K562 (cell line): ENCODE results near the gene LY6G6F. TPM values are rescaled to one million over a fixed set of nuclear protein-coding genes. Genes with fewer than 3 reads are reported as not detected.

Experiments
- ATAC-seq: fragments of 200-7000 bp; cut with Tn5 transposase; 3 replicates; pipeline ENCODE4 v1.9.1; 2020; ENCODE audit warnings: moderate library complexity
- BruUV-seq: library from RNA; stranded (reverse); fragments of 400-500 nt; replicated peaks from 2 replicates; lab custom pipeline; 2021; lab: Mats Ljungman, UMichigan
- CTCF ChIA-PET: fragments of 300-600 bp; formaldehyde crosslinking; extraction: SDS; loops from one replicate; lab custom pipeline; 2021; ENCODE audit warnings: low intra/inter-chr PET ratio; lab: Yijun Ruan, JAX
- POLR2A ChIA-PET: fragments of 300-600, 350-650 bp; sonication (Branson Sonifier 250); formaldehyde crosslinking; extraction: SDS; loops from one replicate; lab custom pipeline; 2021; ENCODE audit warnings: antibody characterized with exemption, inconsistent platforms; lab: Yijun Ruan, JAX
- DNase-seq, 4 experiments: peaks; one replicate each; pipeline versions ENCODE4 v3.0.0 to v3.0.0-alpha.2; 2011 to 2018; ENCODE audit warnings: low spot score in 3 of 4, mixed read lengths in 3 of 4; ENCODE audit errors: extremely low read depth in 1 of 4
- FAIRE-seq: peaks from 2 replicates; lab custom pipeline; 2011; peaks lifted over from hg19 to GRCh38; lab: Jason Lieb, UNC
- H2AFZ ChIP-seq: 2 replicates; pipeline ENCODE4 v1.6.0; 2011; ENCODE audit warnings: low read depth, low read length, control low read depth, inconsistent platforms
- H3K27ac ChIP-seq: fragments of 200-600 bp; 3 replicates; pipeline ENCODE4 v1.8.0; 2011; ENCODE audit warnings: low read depth, mild to moderate bottlenecking, control low read depth, inconsistent platforms, low read length, moderate library complexity, mixed read lengths; ENCODE audit errors: extremely low read depth
- H3K27me3 ChIP-seq, 2 experiments: fragments of 300-600 bp in 1 of 2; 2 replicates in 1 of 2; 3 replicates in 1 of 2; pipeline versions ENCODE4 v1.6.0 to v1.8.0; 2011; ENCODE audit warnings: inconsistent platforms in 2 of 2, low read length in 2 of 2, mild to moderate bottlenecking in 1 of 2, mixed read lengths in 1 of 2, moderate library complexity in 1 of 2; ENCODE audit not compliant: control insufficient read depth in 2 of 2, insufficient read depth in 2 of 2
- H3K36me3 ChIP-seq: fragments of 300-600 bp; 3 replicates; pipeline ENCODE4 v1.8.0; 2011; ENCODE audit warnings: mild to moderate bottlenecking, low read length, inconsistent platforms; ENCODE audit not compliant: control insufficient read depth, insufficient read depth
- H3K4me1 ChIP-seq, 2 experiments: fragments of 200-600 bp in 1 of 2; replicated peaks in 1 of 2; 2 replicates in 1 of 2; 3 replicates in 1 of 2; pipeline versions ENCODE4 v1.5.1 to v1.8.0; 2011; ENCODE audit warnings: inconsistent platforms in 2 of 2, low read length in 2 of 2, mild to moderate bottlenecking in 1 of 2, mixed read lengths in 1 of 2, moderate library complexity in 1 of 2; ENCODE audit not compliant: control insufficient read depth in 2 of 2, insufficient read depth in 2 of 2
- H3K4me2 ChIP-seq: 2 replicates; pipeline ENCODE4 v1.6.1; 2011; ENCODE audit warnings: low read length, control low read depth, inconsistent platforms, mixed read lengths; ENCODE audit not compliant: insufficient read depth
- H3K4me3 ChIP-seq: fragments of 200-600 bp; sonication (generic), shearing (Covaris generic); 2 replicates; pipeline ENCODE4 v1.5.1; 2016; ENCODE audit warnings: control low read depth, inconsistent platforms
- H3K79me2 ChIP-seq: fragments of 200-600 bp; 3 replicates; pipeline ENCODE4 v1.8.0; 2011; ENCODE audit warnings: low read length, inconsistent platforms; ENCODE audit not compliant: control insufficient read depth, insufficient read depth
- H3K9ac ChIP-seq, 2 experiments: 2 replicates each; pipeline versions ENCODE4 v1.6.0 to v1.6.1; 2011; ENCODE audit warnings: low read depth in 2 of 2, low read length in 2 of 2, control low read depth in 1 of 2, inconsistent platforms in 1 of 2, mild to moderate bottlenecking in 1 of 2, mixed read lengths in 1 of 2; ENCODE audit not compliant: insufficient read depth in 1 of 2
- H3K9me1 ChIP-seq: one replicate; pipeline ENCODE4 v1.6.0; 2011; ENCODE audit warnings: inconsistent platforms, mild to moderate bottlenecking, low read length, moderate library complexity; ENCODE audit not compliant: control insufficient read depth, insufficient read depth
- H3K9me3 ChIP-seq: replicated peaks from 2 replicates; pipeline ENCODE4 v1.5.1; 2011; ENCODE audit warnings: low read depth, low read length, inconsistent platforms; ENCODE audit not compliant: control insufficient read depth, insufficient read depth
- H4K20me1 ChIP-seq: replicated peaks from 2 replicates; pipeline ENCODE4 v1.6.1; 2011; ENCODE audit warnings: low read length, inconsistent platforms, mixed read lengths; ENCODE audit not compliant: control insufficient read depth, insufficient read depth
- ARID1B ChIP-seq: fragments of 450-650 bp; IDR thresholded peaks from 2 replicates; pipeline ENCODE4 v1.6.1; 2016; ENCODE audit warnings: antibody characterized with exemption, mild to moderate bottlenecking, inconsistent platforms
- BCOR ChIP-seq: fragments of 450-650 bp; IDR thresholded peaks from 2 replicates; pipeline ENCODE4 v1.6.1; 2016
- BHLHE40 ChIP-seq: IDR thresholded peaks from 2 replicates; pipeline ENCODE4 v1.6.1; 2011; ENCODE audit warnings: low read length, improper control_type of control experiment
- ETV5 ChIP-seq: sonication (generic); formaldehyde crosslinking; IDR thresholded peaks from 2 replicates; pipeline ENCODE4 v1.4.0; 2020; ENCODE audit warnings: low read depth, mild to moderate bottlenecking, missing genetic modification reagents
- FOXK1 ChIP-seq: sonication (generic); formaldehyde crosslinking; IDR thresholded peaks from 2 replicates; pipeline ENCODE4 v1.8.0; 2022; ENCODE audit warnings: missing genetic modification reagents, mild to moderate bottlenecking, borderline replicate concordance
- HMGN3 ChIP-seq: IDR thresholded peaks from 2 replicates; pipeline ENCODE4 v1.6.1; 2011; ENCODE audit warnings: borderline replicate concordance, low read depth, mild to moderate bottlenecking, mixed read lengths, low read length; ENCODE audit not compliant: insufficient read length; ENCODE audit errors: extremely low read depth
- HSF4 ChIP-seq: fragments of 250-450 bp; sonication (Bioruptor Pico); IDR thresholded peaks from 2 replicates; pipeline ENCODE4 v2.1.2; 2022; ENCODE audit warnings: mild to moderate bottlenecking, moderate library complexity, borderline replicate concordance
- KDM1A ChIP-seq, 2 experiments: fragments of 450-650 bp; IDR thresholded peaks; 2 replicates each; pipeline ENCODE4 v1.6.1; 2016; ENCODE audit warnings: mild to moderate bottlenecking in 2 of 2
- MYBL2 ChIP-seq, 2 experiments: fragments of 450-650 bp in 1 of 2; sonication (generic) in 1 of 2; formaldehyde crosslinking in 1 of 2; IDR thresholded peaks; 2 replicates each; pipeline versions ENCODE4 v1.6.1 to v1.8.1; 2017 to 2022; ENCODE audit warnings: borderline replicate concordance in 1 of 2, inconsistent platforms in 1 of 2, low read depth in 1 of 2, mild to moderate bottlenecking in 1 of 2, missing genetic modification reagents in 1 of 2, moderate library complexity in 1 of 2
- NFRKB ChIP-seq: fragments of 450-650 bp; IDR thresholded peaks from 2 replicates; pipeline ENCODE4 v1.6.1; 2016; ENCODE audit warnings: low read depth
- RBM25 ChIP-seq: fragments of 200-400 bp; formaldehyde crosslinking; IDR thresholded peaks from 2 replicates; pipeline ENCODE4 v1.6.1; 2018; ENCODE audit warnings: low read length, low read depth, moderate library complexity; ENCODE audit not compliant: severe bottlenecking
- SETDB1 ChIP-seq: IDR thresholded peaks from one replicate; pipeline ENCODE4 v1.6.1; 2012; ENCODE audit warnings: low read length, control low read depth, inconsistent platforms
- TEAD4 ChIP-seq, 2 experiments: sonication (generic) in 1 of 2; formaldehyde crosslinking in 1 of 2; IDR thresholded peaks; 2 replicates each; pipeline versions ENCODE4 v1.6.1 to v1.8.0; 2012 to 2022; ENCODE audit warnings: borderline replicate concordance in 1 of 2, inconsistent platforms in 1 of 2, low read length in 1 of 2, mild to moderate bottlenecking in 1 of 2, missing genetic modification reagents in 1 of 2
- ZFP30 ChIP-seq: fragments of 250-450 bp; sonication (Bioruptor Pico); IDR thresholded peaks from 2 replicates; pipeline ENCODE4 v1.8.0; 2022; ENCODE audit warnings: moderate library complexity, mild to moderate bottlenecking, inconsistent platforms, borderline replicate concordance
- WGBS: fragments of 100-300 bp; shearing (Covaris generic); methylation state at CpG from one replicate; pipeline ENCODE4 v1.1.6; 2016; ENCODE audit warnings: low coverage, mixed read lengths; ENCODE audit not compliant: insufficient coverage; ENCODE audit errors: missing lambda C conversion rate; 5-methylcytosine and 5-hydroxymethylcytosine counted together
- in situ Hi-C: fragments of 300-500 bp; cut with MboI; formaldehyde crosslinking; loops from 4 replicates; pipeline ENCODE4 v1.15.0; 2018; ENCODE audit warnings: inconsistent platforms, mixed read lengths
- intact Hi-C: fragments of 100-400 bp; cut with micrococcal nuclease; formaldehyde crosslinking; loops from 2 replicates; pipeline ENCODE4 v1.14.2; 2022
- polyA plus RNA-seq, 8 experiments: library from polyadenylated mRNA; depleted of rRNA in 4 of 8; stranded (reverse) in 5 of 8; unstranded in 3 of 8; fragments of >200 nt; fragmentation: Nextera tagmentation in 2 of 8; fragmentation: Illumina TruSeq in 1 of 8; extraction: Ambion mirVana in 2 of 8; extraction: Trizol in 1 of 8; gene quantifications; 2 replicates each; pipeline versions ENCODE4 v1.2.1 to v1.2.3, GENCODE V29; 2011 to 2014; ENCODE audit warnings: inconsistent platforms in 1 of 8, missing spikeins in 1 of 8
- total RNA-seq, 7 experiments: library from RNA; depleted of rRNA in 6 of 7; stranded (reverse); fragments of >200 nt in 6 of 7; fragmentation: Illumina TruSeq in 2 of 7; extraction: Trizol in 2 of 7; gene quantifications; 2 replicates each; pipeline versions ENCODE4 v1.2.1 to v1.2.3, GENCODE V29; 2011 to 2021; ENCODE audit warnings: low replicate concordance in 1 of 7
- TF ChIP-seq, protein P1 (sequence below): fragments of 250-450 bp; sonication (Bioruptor Pico); IDR thresholded peaks from 2 replicates; pipeline ENCODE4 v1.5.1; 2021; ENCODE audit warnings: mild to moderate bottlenecking
- TF ChIP-seq, protein P2 (sequence below), 3 experiments: IDR thresholded peaks in 2 of 3; conservative IDR thresholded peaks in 1 of 3; 2 replicates each; pipeline ENCODE4 v1.5.1; 2011 to 2012; ENCODE audit warnings: low read length in 3 of 3, mild to moderate bottlenecking in 3 of 3, control low read depth in 2 of 3, improper control_type of control experiment in 1 of 3, inconsistent platforms in 1 of 3, low read depth in 1 of 3, mixed read lengths in 1 of 3, moderate library complexity in 1 of 3; ENCODE audit not compliant: insufficient read depth in 2 of 3

The LY6G6F gene
- total and polyA plus RNA-seq, 9 of the 15 experiments (the other 6 are each of a cell fraction or from before 2014, with no cell fraction given): 0.14 to 0.50 (median 0.28) TPM; not detected in 2

DNA sequence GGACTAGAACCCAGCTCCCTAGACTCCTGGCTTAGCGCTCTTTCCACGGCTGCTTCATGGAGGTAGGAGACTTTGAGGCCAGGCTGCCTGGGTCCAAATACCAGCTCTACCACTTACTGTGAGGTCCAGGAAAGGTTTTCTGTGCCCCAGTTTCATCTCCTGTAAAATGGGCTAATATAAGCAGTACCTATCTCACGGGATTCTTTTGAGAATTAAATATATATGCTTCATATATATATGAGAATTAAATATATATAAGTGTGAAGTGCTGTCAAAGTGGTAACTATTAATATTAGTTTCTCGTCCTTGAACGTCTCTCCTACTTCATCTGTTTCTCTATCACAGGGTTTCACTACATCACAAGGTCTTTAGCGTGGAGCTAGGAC, 15.6 kb upstream of the LY6G6F start:
- Histone ChIP-seq H3K9ac (peak overlapping the region; percentile 68 to 86; a peak in 3 of 4 replicates), H3K4me1 (peaks cover 63 to 65% of the 10 kb centered on the region in 2 experiments), H3K9me1 (no peaks in the 10 kb centered on the region), H3K36me3 (peaks cover 91% of the 10 kb centered on the region), H3K9me3 (no peaks in the 10 kb centered on the region), H3K4me3 (peak overlapping the region; percentile 13; the same call in 1 of the 2 replicates), H3K4me2 (peak overlapping the region; percentile 82), H3K79me2 (no peaks in the 10 kb centered on the region; the same call in 2 of the 3 replicates), H3K27ac (peak overlapping the region; percentile 88), H2AFZ (0 out of 2 replicates have a peak overlapping the region, but pooled peaks have one; percentile 14), H3K27me3 (no peaks in the 10 kb centered on the region), H4K20me1 (no peaks in the 10 kb centered on the region)
- ATAC-seq: no peak
- no peak for DNase-seq
- WGBS: 31% methylated on average over 6 of the region's 6 CpGs
- ChIA-PET CTCF (no interaction called here), POLR2A (interaction anchor here (0.6 to 7.1 kb wide), 44 partner anchors 12 to 498 kb away, joined by 3 to 158 read pairs (median 6); partner anchors contain the start of genes ABHD16A, APOM, BAG6 and C6orf47)
- intact Hi-C loops (loop anchor here (2.0 kb wide), 2 partner anchors 44 to 140 kb away; no protein-coding TSS in a partner anchor), in situ Hi-C loops (no loop called here)
- FAIRE-seq: no peak
- no TSS peak for BruUV-seq
- TF ChIP-seq HMGN3: peak; percentile 5
- TF ChIP-seq ETV5 (CRISPR knock-in tag): no peak
- no peak for TF ChIP-seq ZFP30
- no peak for TF ChIP-seq SETDB1
- peak in 1 of 2 experiments; percentile 68; a peak in 3 of 4 replicates for TF ChIP-seq KDM1A (IDR thresholded peaks at IDR 0.05)
- no peak for TF ChIP-seq ARID1B
- peak; percentile 85; the same call in 1 of the 2 replicates for TF ChIP-seq HSF4 (CRISPR knock-in tag)
- TF ChIP-seq FOXK1 (CRISPR knock-in tag): 0 out of 2 replicates have a peak, but pooled peaks have one; percentile 21
- TF ChIP-seq, protein P1, sequence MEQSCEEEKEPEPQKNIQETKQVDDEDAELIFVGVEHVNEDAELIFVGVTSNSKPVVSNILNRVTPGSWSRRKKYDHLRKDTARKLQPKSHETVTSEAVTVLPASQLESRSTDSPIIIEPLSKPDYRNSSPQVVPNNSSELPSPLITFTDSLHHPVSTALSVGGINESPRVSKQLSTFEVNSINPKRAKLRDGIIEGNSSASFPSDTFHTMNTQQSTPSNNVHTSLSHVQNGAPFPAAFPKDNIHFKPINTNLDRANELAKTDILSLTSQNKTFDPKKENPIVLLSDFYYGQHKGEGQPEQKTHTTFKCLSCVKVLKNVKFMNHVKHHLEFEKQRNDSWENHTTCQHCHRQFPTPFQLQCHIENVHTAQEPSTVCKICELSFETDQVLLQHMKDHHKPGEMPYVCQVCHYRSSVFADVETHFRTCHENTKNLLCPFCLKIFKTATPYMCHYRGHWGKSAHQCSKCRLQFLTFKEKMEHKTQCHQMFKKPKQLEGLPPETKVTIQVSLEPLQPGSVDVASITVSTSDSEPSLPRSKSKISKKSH: no peak
- TF ChIP-seq, protein P2, sequence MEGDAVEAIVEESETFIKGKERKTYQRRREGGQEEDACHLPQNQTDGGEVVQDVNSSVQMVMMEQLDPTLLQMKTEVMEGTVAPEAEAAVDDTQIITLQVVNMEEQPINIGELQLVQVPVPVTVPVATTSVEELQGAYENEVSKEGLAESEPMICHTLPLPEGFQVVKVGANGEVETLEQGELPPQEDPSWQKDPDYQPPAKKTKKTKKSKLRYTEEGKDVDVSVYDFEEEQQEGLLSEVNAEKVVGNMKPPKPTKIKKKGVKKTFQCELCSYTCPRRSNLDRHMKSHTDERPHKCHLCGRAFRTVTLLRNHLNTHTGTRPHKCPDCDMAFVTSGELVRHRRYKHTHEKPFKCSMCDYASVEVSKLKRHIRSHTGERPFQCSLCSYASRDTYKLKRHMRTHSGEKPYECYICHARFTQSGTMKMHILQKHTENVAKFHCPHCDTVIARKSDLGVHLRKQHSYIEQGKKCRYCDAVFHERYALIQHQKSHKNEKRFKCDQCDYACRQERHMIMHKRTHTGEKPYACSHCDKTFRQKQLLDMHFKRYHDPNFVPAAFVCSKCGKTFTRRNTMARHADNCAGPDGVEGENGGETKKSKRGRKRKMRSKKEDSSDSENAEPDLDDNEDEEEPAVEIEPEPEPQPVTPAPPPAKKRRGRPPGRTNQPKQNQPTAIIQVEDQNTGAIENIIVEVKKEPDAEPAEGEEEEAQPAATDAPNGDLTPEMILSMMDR (IDR thresholded peaks at IDR 0.05 in 2 of 3, conservative IDR thresholded peaks at IDR 0.05 in 1 of 3; ENCODE audit: insufficient read depth in 2 of 3, low read depth in 1 of 3, low read length in 3 of 3): 0 out of 6 replicates have a peak, but pooled peaks of 1 of the 3 experiments have one; percentile 9
- peak; percentile 48 for TF ChIP-seq BCOR
- no peak for TF ChIP-seq MYBL2 (IDR thresholded peaks at IDR 0.05; ENCODE audit: low read depth)
- TF ChIP-seq MYBL2 (CRISPR knock-in tag; IDR thresholded peaks at IDR 0.05; ENCODE audit: borderline replicate concordance): no peak
- peak; percentile 83 for TF ChIP-seq RBM25
- TF ChIP-seq TEAD4 (IDR thresholded peaks at IDR 0.05; ENCODE audit: low read length): no peak
- TF ChIP-seq TEAD4 (CRISPR knock-in tag; IDR thresholded peaks at IDR 0.05; ENCODE audit: borderline replicate concordance): no peak
- TF ChIP-seq NFRKB: 0 out of 2 replicates have a peak, but pooled peaks have one; percentile 15
- TF ChIP-seq BHLHE40: 0 out of 2 replicates have a peak, but pooled peaks have one; percentile 0
